DND-41 (cell line): ENCODE measurements around the gene ORC5.

Experiments
- EZH2 ChIP-seq: IDR thresholded peaks from 3 replicates; pipeline ENCODE4 v1.6.1; 2012; ENCODE audit warnings: borderline replicate concordance, low read depth, mild to moderate bottlenecking, moderate library complexity, low read length, inconsistent platforms; ENCODE audit not compliant: severe bottlenecking
- TF ChIP-seq, protein P1 (sequence below): IDR thresholded peaks from 2 replicates; pipeline ENCODE4 v1.5.1; 2012; ENCODE audit warnings: borderline replicate concordance, low read length, moderate library complexity, mild to moderate bottlenecking; ENCODE audit not compliant: poor library complexity, severe bottlenecking; ENCODE audit errors: extremely low read depth

DNA sequence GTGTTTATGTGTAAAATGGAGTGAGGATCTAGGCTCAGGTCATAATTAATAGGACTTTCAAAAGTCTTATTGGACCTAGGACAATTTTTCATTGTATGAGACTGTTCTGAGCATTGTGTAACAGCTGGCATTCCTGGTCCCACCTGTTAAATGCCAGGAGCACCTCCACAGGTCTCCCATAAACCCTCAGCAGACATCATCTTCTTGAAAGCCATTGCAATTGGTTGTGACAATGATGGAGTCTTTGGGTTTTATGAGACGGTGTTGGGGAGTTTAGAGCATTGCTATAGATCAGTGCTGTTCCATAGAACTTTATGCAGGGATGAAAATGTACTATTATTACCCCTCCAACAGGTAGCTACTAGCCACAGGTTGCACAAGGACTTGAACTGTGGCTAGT lies 108.9 kb downstream of the ORC5 start:
- TF ChIP-seq, protein P1, sequence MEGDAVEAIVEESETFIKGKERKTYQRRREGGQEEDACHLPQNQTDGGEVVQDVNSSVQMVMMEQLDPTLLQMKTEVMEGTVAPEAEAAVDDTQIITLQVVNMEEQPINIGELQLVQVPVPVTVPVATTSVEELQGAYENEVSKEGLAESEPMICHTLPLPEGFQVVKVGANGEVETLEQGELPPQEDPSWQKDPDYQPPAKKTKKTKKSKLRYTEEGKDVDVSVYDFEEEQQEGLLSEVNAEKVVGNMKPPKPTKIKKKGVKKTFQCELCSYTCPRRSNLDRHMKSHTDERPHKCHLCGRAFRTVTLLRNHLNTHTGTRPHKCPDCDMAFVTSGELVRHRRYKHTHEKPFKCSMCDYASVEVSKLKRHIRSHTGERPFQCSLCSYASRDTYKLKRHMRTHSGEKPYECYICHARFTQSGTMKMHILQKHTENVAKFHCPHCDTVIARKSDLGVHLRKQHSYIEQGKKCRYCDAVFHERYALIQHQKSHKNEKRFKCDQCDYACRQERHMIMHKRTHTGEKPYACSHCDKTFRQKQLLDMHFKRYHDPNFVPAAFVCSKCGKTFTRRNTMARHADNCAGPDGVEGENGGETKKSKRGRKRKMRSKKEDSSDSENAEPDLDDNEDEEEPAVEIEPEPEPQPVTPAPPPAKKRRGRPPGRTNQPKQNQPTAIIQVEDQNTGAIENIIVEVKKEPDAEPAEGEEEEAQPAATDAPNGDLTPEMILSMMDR, result no peak
- no peak for TF ChIP-seq EZH2
